Lung (tissue), 12 donors: ENCODE data around the gene LAMC2. TPM values are rescaled to one million over a fixed set of nuclear protein-coding genes. Genes with fewer than 3 reads are reported as not detected.
"Not testable (repeated sequence)": the region's sequence is repeated elsewhere in the genome, so short reads cannot be mapped to it uniquely, and the experiment has no call there.

Experiments
- ATAC-seq: fragments of 200-7000 bp; cut with Tn5 transposase; one replicate; pipeline ENCODE4 v1.9.1; 2020; ENCODE audit warnings: moderate number of reproducible peaks; ENCODE audit not compliant: insufficient read depth, low FRiP score
- DNase-seq, 3 donors: peaks; one replicate each; pipeline ENCODE4 v3.0.0-alpha.2; 2013 to 2017
- H3K27ac ChIP-seq, 2 donors: one replicate each; pipeline ENCODE4 v1.5.1; 2013; ENCODE audit warnings: mild to moderate bottlenecking in 2 of 2, moderate library complexity in 2 of 2, control low read depth in 1 of 2, inconsistent platforms in 1 of 2, low read depth in 1 of 2, low read length in 1 of 2
- H3K27me3 ChIP-seq, 3 donors: one replicate each; pipeline ENCODE4 v1.5.1; 2013; ENCODE audit warnings: low read length in 2 of 3; ENCODE audit not compliant: control insufficient read depth in 3 of 3, insufficient read depth in 3 of 3
- H3K36me3 ChIP-seq, 4 donors: one replicate each; pipeline ENCODE4 v1.5.1; 2013; ENCODE audit warnings: low read length in 4 of 4, mild to moderate bottlenecking in 1 of 4, moderate library complexity in 1 of 4; ENCODE audit not compliant: control insufficient read depth in 4 of 4, insufficient read depth in 4 of 4
- H3K4me1 ChIP-seq, 5 donors: one replicate each; pipeline ENCODE4 v1.5.1; 2013; ENCODE audit warnings: low read length in 5 of 5, mild to moderate bottlenecking in 2 of 5, moderate library complexity in 1 of 5; ENCODE audit not compliant: control insufficient read depth in 5 of 5, insufficient read depth in 5 of 5
- H3K4me3 ChIP-seq: one replicate; pipeline ENCODE4 v1.5.1; 2013; ENCODE audit warnings: mild to moderate bottlenecking, control low read depth, moderate library complexity
- H3K9ac ChIP-seq, 2 donors: one replicate each; pipeline ENCODE4 v1.5.1; 2013; ENCODE audit warnings: low read length in 2 of 2, control low read depth in 1 of 2; ENCODE audit not compliant: insufficient read depth in 1 of 2
- H3K9me3 ChIP-seq, 4 donors: one replicate each; pipeline ENCODE4 v1.5.1; 2013; ENCODE audit warnings: low read length in 3 of 4, mild to moderate bottlenecking in 1 of 4, moderate library complexity in 1 of 4; ENCODE audit not compliant: control insufficient read depth in 4 of 4, insufficient read depth in 3 of 4
- CTCF ChIP-seq: IDR thresholded peaks from 2 replicates; pipeline ENCODE4 v1.5.1; 2012; ENCODE audit warnings: mild to moderate bottlenecking; ENCODE audit errors: control extremely low read depth, extremely low read depth
- WGBS, 2 donors: extraction: QIAGEN DNeasy Blood & Tissue Kit; methylation state at CpG; one replicate each; pipeline ENCODE4 v1.1.7; 2013; 5-methylcytosine and 5-hydroxymethylcytosine counted together
- polyA plus RNA-seq, 2 donors: library from polyadenylated mRNA; stranded (reverse); fragments of 200-250 nt; gene quantifications; one replicate each; pipeline ENCODE4 v1.2.1, GENCODE V29; 2013
- total RNA-seq, 2 donors: library from RNA; depleted of rRNA in 1 of 2; stranded (reverse); fragments of >200 nt in 1 of 2; gene quantifications; one replicate each; pipeline ENCODE4 v1.2.1, GENCODE V29; 2014 to 2021
- donor health status: control.
- donor health status: control.
- donor health status: Bipolar disorder and iron deficiency.
- donor health status: healthy.
- donor health status: DM: yes; HTN: yes; CAD: no.

Gene LAMC2
- total and polyA plus RNA-seq, 4 donors: 13.7 to 63.1 (median 40.3) TPM

- TF ChIP-seq CTCF: no peak
- ATAC-seq: no peak
- no peak for DNase-seq
- no peak overlapping the region for H3K4me3 ChIP-seq
- no peaks in the 10 kb centered on the region for H3K36me3 ChIP-seq
- 67 to 86% methylated on average over 4 of the region's 4 CpGs for WGBS, 2 donors
- H3K9me3 ChIP-seq: no peaks in the 10 kb centered on the region
- H3K9ac ChIP-seq: no peak overlapping the region
- peak overlapping the region in 1 of 2 donors; percentile 6 for H3K27ac ChIP-seq
- H3K27me3 ChIP-seq: no peaks in the 10 kb centered on the region
- H3K4me1 ChIP-seq: peaks cover 0 to 9% (median 0%) of the 10 kb centered on the region in 5 donors
These were observed 86.4 kb downstream of the LAMC2 start for GRCh38 chr1:183272390-183272848.

GRCh38 chr1:183273300-183273699, 87.2 kb downstream of the LAMC2 start:
- WGBS, 2 donors: 87 to 95% methylated on average over 5 of the region's 5 CpGs
- no peak overlapping the region for H3K9ac ChIP-seq
- H3K9me3 ChIP-seq: no peaks in the 10 kb centered on the region
- no peak for DNase-seq
- no peak overlapping the region for H3K27ac ChIP-seq
- H3K27me3 ChIP-seq: no peaks in the 10 kb centered on the region
- ATAC-seq: no peak
- no peaks in the 10 kb centered on the region for H3K36me3 ChIP-seq
- H3K4me3 ChIP-seq: no peak overlapping the region
- peaks cover 0 to 9% (median 0%) of the 10 kb centered on the region in 5 donors for H3K4me1 ChIP-seq
- no peak for TF ChIP-seq CTCF

GRCh38 chr1:183273984-183274383, 87.9 kb downstream of the LAMC2 start:
- not testable (repeated sequence) for H3K4me1 ChIP-seq, H3K9ac ChIP-seq, H3K27ac ChIP-seq, ATAC-seq, H3K36me3 ChIP-seq, H3K9me3 ChIP-seq, H3K4me3 ChIP-seq, DNase-seq, H3K27me3 ChIP-seq
- WGBS, 2 donors: 91 to 96% methylated on average over 4 of the region's 4 CpGs

GRCh38 chr1:183274836-183275235, 88.8 kb downstream of the LAMC2 start:
- peaks cover 0 to 11% (median 9%) of the 10 kb centered on the region in 5 donors for H3K4me1 ChIP-seq
- no peak for TF ChIP-seq CTCF
- no peak overlapping the region for H3K27ac ChIP-seq
- H3K9ac ChIP-seq: no peak overlapping the region
- no peaks in the 10 kb centered on the region for H3K27me3 ChIP-seq
- H3K36me3 ChIP-seq: no peaks in the 10 kb centered on the region
- H3K9me3 ChIP-seq: no peaks in the 10 kb centered on the region
- H3K4me3 ChIP-seq: no peak overlapping the region
- ATAC-seq (no peak), DNase-seq (no peak)
- WGBS, 2 donors: 88 to 91% methylated on average over 3 of the region's 3 CpGs
